HepG2 (cell line): ENCODE data around the gene SFXN2. TPM values are rescaled to one million over a fixed set of nuclear protein-coding genes. Genes with fewer than 3 reads are reported as not detected.

Experiments used
- ATAC-seq: fragments of 200-7000 bp; cut with Tn5 transposase; 3 replicates; pipeline ENCODE4 v1.9.1; 2020; ENCODE audit warnings: mild to moderate bottlenecking, moderate library complexity
- BruUV-seq: library from RNA; stranded (reverse); fragments of 400-500 nt; replicated peaks from 2 replicates; lab custom pipeline; 2021; lab: Mats Ljungman, UMichigan
- CTCF ChIA-PET: fragments of 300-600 bp; formaldehyde crosslinking; extraction: SDS; loops from one replicate; lab custom pipeline; 2021; ENCODE audit warnings: low total read pairs, inconsistent platforms, low intra/inter-chr PET ratio; lab: Yijun Ruan, JAX
- POLR2A ChIA-PET: fragments of 350-600 bp; sonication (Branson Sonifier 250); formaldehyde crosslinking; loops from one replicate; lab custom pipeline; 2020; ENCODE audit warnings: antibody characterized with exemption, inconsistent platforms; lab: Yijun Ruan, JAX
- DNase-seq: peaks from one replicate; pipeline ENCODE4 v3.0.0-alpha.2; 2015; ENCODE audit warnings: low spot score
- FAIRE-seq: peaks from 3 replicates; lab custom pipeline; 2011; peaks lifted over from hg19 to GRCh38; lab: Jason Lieb, UNC
- H2AFZ ChIP-seq: one replicate; pipeline ENCODE4 v1.6.1; 2011; ENCODE audit warnings: low read length, inconsistent platforms
- H3K27ac ChIP-seq: fragments of 300-600 bp; 3 replicates; pipeline ENCODE4 v1.8.0; 2011; ENCODE audit warnings: mixed run types, mild to moderate bottlenecking, mixed read lengths, low read length, inconsistent platforms; ENCODE audit not compliant: insufficient read depth; ENCODE audit errors: extremely low read length
- H3K27me3 ChIP-seq, 2 experiments: fragments of 200-600 bp in 1 of 2; 2 replicates in 1 of 2; 3 replicates in 1 of 2; pipeline versions ENCODE4 v1.6.0 to v1.8.0; 2011; ENCODE audit warnings: low read length in 2 of 2, mild to moderate bottlenecking in 2 of 2, moderate library complexity in 2 of 2, inconsistent platforms in 1 of 2; ENCODE audit not compliant: insufficient read depth in 2 of 2, control insufficient read depth in 1 of 2
- H3K36me3 ChIP-seq, 2 experiments: fragments of 200-600 bp in 1 of 2; replicated peaks in 1 of 2; 2 replicates in 1 of 2; 3 replicates in 1 of 2; pipeline versions ENCODE4 v1.5.1 to v1.8.0; 2011; ENCODE audit warnings: low read length in 2 of 2, inconsistent platforms in 1 of 2; ENCODE audit not compliant: insufficient read depth in 2 of 2, control insufficient read depth in 1 of 2
- H3K4me1 ChIP-seq: 2 replicates; pipeline ENCODE4 v1.5.1; 2012; ENCODE audit warnings: low read length, inconsistent platforms; ENCODE audit not compliant: insufficient read depth
- H3K4me2 ChIP-seq: 2 replicates; pipeline ENCODE4 v1.6.0; 2011; ENCODE audit warnings: low read depth, low read length, inconsistent platforms
- H3K4me3 ChIP-seq, 3 experiments: fragments of 200-600 bp in 1 of 3; sonication (generic), shearing (Covaris generic) in 1 of 3; replicated peaks in 1 of 3; 2 replicates each; pipeline ENCODE4 v1.5.1; 2011 to 2016; ENCODE audit warnings: low read length in 3 of 3, inconsistent platforms in 2 of 3, low read depth in 2 of 3, mild to moderate bottlenecking in 2 of 3, control low read depth in 1 of 3, mixed read lengths in 1 of 3; ENCODE audit not compliant: insufficient read depth in 1 of 3
- H3K79me2 ChIP-seq: one replicate; pipeline ENCODE4 v1.6.1; 2011; ENCODE audit warnings: low read length, inconsistent platforms; ENCODE audit not compliant: insufficient read depth
- H3K9ac ChIP-seq: 2 replicates; pipeline ENCODE4 v1.6.0; 2011; ENCODE audit warnings: mild to moderate bottlenecking, low read depth, low read length, inconsistent platforms; ENCODE audit not compliant: insufficient read depth
- H3K9me3 ChIP-seq: 2 replicates; pipeline ENCODE4 v1.5.1; 2012; ENCODE audit warnings: mild to moderate bottlenecking, low read length
- H4K20me1 ChIP-seq: 2 replicates; pipeline ENCODE4 v1.6.0; 2011; ENCODE audit warnings: inconsistent platforms, mild to moderate bottlenecking, low read length, moderate library complexity; ENCODE audit not compliant: insufficient read depth
- AFF4 ChIP-seq: sonication (generic); formaldehyde crosslinking; IDR thresholded peaks from 2 replicates; pipeline ENCODE4 v1.4.0; 2020; ENCODE audit warnings: missing genetic modification reagents
- MTERF4 ChIP-seq: sonication (generic); formaldehyde crosslinking; IDR thresholded peaks from 2 replicates; pipeline ENCODE4 v1.8.0; 2023; ENCODE audit warnings: mild to moderate bottlenecking, missing genetic modification reagents
- PCBP2 ChIP-seq: fragments of 200-400 bp; formaldehyde crosslinking; optimal IDR thresholded peaks from 2 replicates; pipeline ENCODE3; 2018; ENCODE audit warnings: low read length, low read depth; ENCODE audit not compliant: poor library complexity, severe bottlenecking
- TEAD3 ChIP-seq: optimal IDR thresholded peaks from 2 replicates; pipeline ENCODE3; 2016; ENCODE audit warnings: borderline replicate concordance
- ZBTB42 ChIP-seq: sonication (generic); formaldehyde crosslinking; IDR thresholded peaks from 2 replicates; pipeline ENCODE4 v1.5.0; 2020; ENCODE audit warnings: mild to moderate bottlenecking, missing genetic modification reagents
- ZNF383 ChIP-seq: sonication (generic); formaldehyde crosslinking; IDR thresholded peaks from 2 replicates; pipeline ENCODE4 v1.4.0; 2020; ENCODE audit warnings: missing genetic modification reagents, mild to moderate bottlenecking, borderline replicate concordance
- WGBS: methylation state at CpG from one replicate; pipeline ENCODE4 v1.1.6; 2017; ENCODE audit warnings: low lambda C conversion rate; 5-methylcytosine and 5-hydroxymethylcytosine counted together
- in situ Hi-C: cut with HindIII; loops from 2 replicates; pipeline ENCODE4 v1.10.0; 2017; ENCODE audit warnings: low pct_unique_long_range_greater_than_20kb; ENCODE audit not compliant: extremely low pct_ligation_motif_present
- intact Hi-C: fragments of 100-400 bp; cut with micrococcal nuclease; formaldehyde crosslinking; loops from one replicate; pipeline ENCODE4 v1.10.0; 2022; ENCODE audit not compliant: unreplicated experiment
- polyA plus RNA-seq, 8 experiments: library from polyadenylated mRNA; depleted of rRNA in 3 of 8; stranded (reverse) in 7 of 8; unstranded in 1 of 8; fragments of >200 nt; fragmentation: Illumina TruSeq in 4 of 8; extraction: Trizol in 4 of 8; gene quantifications; 2 replicates each; pipeline versions ENCODE4 v1.2.1 to v1.2.3, GENCODE V29; 2011 to 2016; ENCODE audit warnings: low read depth in 4 of 8, missing spikeins in 1 of 8, mixed read lengths in 1 of 8; ENCODE audit not compliant: insufficient read depth in 1 of 8
- total RNA-seq, 5 experiments: library from RNA; depleted of rRNA; stranded (reverse); fragments of >200 nt; fragmentation: Illumina TruSeq; extraction: Trizol; gene quantifications; 2 replicates each; pipeline ENCODE4 v1.2.3, GENCODE V29; 2016; ENCODE audit warnings: low read depth in 1 of 5

Gene SFXN2
- total and polyA plus RNA-seq, 2 of the 13 experiments (the other 11 are each of a cell fraction or from before 2014, with no cell fraction given): 12.8 to 21.1 TPM

DNA sequence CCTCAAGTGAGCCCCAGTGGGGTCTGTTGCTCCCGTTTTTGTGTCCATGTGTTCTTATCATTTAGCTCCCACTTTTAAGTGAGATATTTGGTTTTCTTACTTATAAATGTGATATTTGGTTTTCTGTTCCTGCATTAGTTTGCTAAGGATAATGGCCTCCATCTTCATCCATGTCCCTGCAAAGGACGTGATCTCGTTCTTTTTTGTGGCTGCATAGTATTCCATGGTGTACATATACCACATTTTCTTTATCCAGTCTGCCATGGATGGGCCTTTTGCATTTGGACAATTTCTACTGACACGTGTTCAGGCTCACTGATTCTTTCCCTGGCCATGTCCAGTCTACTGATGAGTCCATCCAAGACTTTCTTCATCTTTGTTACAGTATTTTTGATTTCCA, 9.6 kb downstream of the SFXN2 start:
- ChIA-PET CTCF (no interaction called here), POLR2A (no interaction called here)
- in situ Hi-C loops: loop anchor here (10.0 kb wide), 1 partner anchor 181 kb away; no protein-coding TSS in a partner anchor
- H3K4me3 ChIP-seq: no peak overlapping the region
- no peak overlapping the region for H3K4me2 ChIP-seq
- no peaks in the 10 kb centered on the region for H3K9me3 ChIP-seq
- peaks cover 29% of the 10 kb centered on the region for H3K79me2 ChIP-seq
- FAIRE-seq: no peak
- peaks cover 21% of the 10 kb centered on the region for H3K4me1 ChIP-seq
- TF ChIP-seq TEAD3 (CRISPR knock-in tag) (no peak), PCBP2 (no peak), ZBTB42 (no peak), AFF4 (CRISPR knock-in tag) (no peak), MTERF4 (CRISPR knock-in tag) (no peak), ZNF383 (no peak)
- no peak for ATAC-seq
- H3K27ac ChIP-seq: no peak overlapping the region
- peaks cover 8 to 37% of the 10 kb centered on the region in 2 experiments for H3K36me3 ChIP-seq
- H3K9ac ChIP-seq: no peak overlapping the region
- no peaks in the 10 kb centered on the region for H4K20me1 ChIP-seq
- no peak for DNase-seq
- H3K27me3 ChIP-seq: no peaks in the 10 kb centered on the region
- BruUV-seq: no TSS peak
- H2AFZ ChIP-seq: no peak overlapping the region
- 93% methylated on average over 4 of the region's 4 CpGs for WGBS
- intact Hi-C loops: no loop called here
